ENCODE results near the gene HSDL2. TPM values are rescaled to one million over a fixed set of nuclear protein-coding genes. Genes with fewer than 3 reads are reported as not detected.
A peak's percentile ranks its signal among the peaks of the same experiment; 100 is the strongest.
"Not testable (repeated sequence)": the region's sequence is repeated elsewhere in the genome, so short reads cannot be mapped to it uniquely, and the experiment has no call there.

Gene HSDL2
- total and polyA plus RNA-seq, 3 experiments from 2014 or later: 14.9 to 17.9 (median 17.0) TPM

DNA sequence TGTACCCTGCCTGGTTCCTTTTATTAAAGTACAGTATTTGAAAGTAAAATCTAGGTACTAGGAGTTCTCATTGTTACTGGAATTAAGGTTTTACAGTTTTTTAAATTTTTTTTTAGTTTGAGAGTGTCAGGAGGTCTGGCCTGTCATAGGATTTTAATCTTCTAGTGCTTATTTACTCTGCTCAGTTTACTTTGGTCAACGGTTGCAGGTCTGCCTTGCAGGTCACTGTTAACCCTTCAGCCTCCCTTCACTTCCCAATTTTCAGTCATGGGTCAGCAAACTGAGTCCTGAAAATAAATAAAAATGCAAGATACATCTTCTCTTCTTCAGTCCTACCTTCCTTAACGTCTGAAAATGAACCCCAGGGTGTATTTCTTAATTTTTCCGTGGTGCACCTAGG, 27.7 kb upstream of the HSDL2 start:
- no peak overlapping the region for H3K27ac ChIP-seq (ENCODE audit: low read depth, low read length)
- H3K4me1 Mint-ChIP-seq: peaks cover 11 to 19% (median 15%) of the 10 kb centered on the region in 3 donors
- POLR2A ChIA-PET: interaction anchor here (0.6 kb wide), 1 partner anchor 129 kb away, joined by 4 read pairs; no protein-coding TSS in a partner anchor
- no peak for DNase-seq
- H3K4me1 ChIP-seq (ENCODE audit: insufficient read depth, low read length): peaks cover 6% of the 10 kb centered on the region
- H3K9me3 ChIP-seq (ENCODE audit: low read length): no peaks in the 10 kb centered on the region
- H3K27me3 Mint-ChIP-seq: peaks cover 10 to 18% of the 10 kb centered on the region in 2 donors
- H3K36me3 ChIP-seq (ENCODE audit: insufficient read depth, low read length): no peaks in the 10 kb centered on the region
- no peak overlapping the region for H3K27ac Mint-ChIP-seq
- H3K4me3 Mint-ChIP-seq: no peak overlapping the region
- no peaks in the 10 kb centered on the region for H3K36me3 Mint-ChIP-seq
- CTCF ChIA-PET: interaction anchor here (1.0 to 1.3 kb wide), 2 partner anchors 9 to 15 kb away, joined by 3 to 4 read pairs; no protein-coding TSS in a partner anchor
- no peaks in the 10 kb centered on the region for H3K27me3 ChIP-seq (ENCODE audit: insufficient read depth, low read length, poor library complexity, severe bottlenecking)
- H3K9me3 Mint-ChIP-seq: no peaks in the 10 kb centered on the region
- H3K4me3 ChIP-seq (ENCODE audit: low read length): no peak overlapping the region

DNA sequence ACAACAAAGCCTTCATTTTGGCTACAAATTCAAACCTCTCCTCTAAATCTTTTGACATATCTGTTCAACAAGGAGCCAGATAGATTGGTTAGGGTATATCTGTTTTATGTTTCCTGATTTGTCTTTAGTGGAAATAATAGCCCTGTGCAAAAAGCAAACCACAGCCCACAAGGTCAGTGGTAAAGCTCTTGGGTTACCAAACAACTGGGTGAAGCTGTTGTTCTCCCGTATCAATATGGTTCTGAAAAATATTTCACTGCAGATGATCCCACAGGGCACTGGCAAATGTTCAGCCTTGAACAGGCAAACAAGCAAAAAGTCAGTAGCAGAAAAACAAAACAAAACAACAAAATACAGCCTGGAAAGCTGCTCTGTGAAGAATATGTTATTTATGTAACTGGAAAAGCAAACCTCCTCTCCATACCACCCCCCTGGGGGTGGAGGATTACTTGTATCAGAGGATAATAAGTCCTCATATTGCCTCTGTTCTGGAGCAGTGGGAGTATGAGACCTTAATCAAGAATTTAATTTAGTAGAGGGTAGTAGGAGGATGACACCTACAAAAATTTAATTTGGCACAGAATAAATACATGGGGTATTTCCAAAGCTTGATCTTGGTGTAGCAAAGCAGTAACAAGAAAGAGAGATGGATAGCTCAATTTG, 25.7 kb upstream of the HSDL2 start:
- Histone ChIP-seq H3K9me3 (ENCODE audit: low read length) (no peaks in the 10 kb centered on the region), H3K27ac (ENCODE audit: low read depth, low read length) (no peak overlapping the region), H3K27me3 (ENCODE audit: insufficient read depth, low read length, poor library complexity, severe bottlenecking) (no peaks in the 10 kb centered on the region), H3K4me3 (ENCODE audit: low read length) (no peak overlapping the region), H3K36me3 (ENCODE audit: insufficient read depth, low read length) (no peaks in the 10 kb centered on the region), H3K4me1 (ENCODE audit: insufficient read depth, low read length) (no peaks in the 10 kb centered on the region)
- peaks cover 0 to 5% (median 0%) of the 10 kb centered on the region in 3 donors for H3K4me1 Mint-ChIP-seq
- H3K4me3 Mint-ChIP-seq: no peak overlapping the region
- peaks cover 8 to 11% of the 10 kb centered on the region in 2 donors for H3K27me3 Mint-ChIP-seq
- peaks cover 0 to 1% (median 0%) of the 10 kb centered on the region in 3 donors for H3K36me3 Mint-ChIP-seq
- no peak for DNase-seq
- no peaks in the 10 kb centered on the region for H3K9me3 Mint-ChIP-seq
- CTCF ChIA-PET: interaction anchor here (2.3 kb wide), 1 partner anchor 241 kb away, joined by 6 read pairs; no protein-coding TSS in a partner anchor
- POLR2A ChIA-PET: no interaction called here
- H3K27ac Mint-ChIP-seq: no peak overlapping the region

GRCh38 chr9:112355427-112355897, 24.4 kb upstream of the HSDL2 start:
- Histone ChIP-seq H3K4me3 (ENCODE audit: low read length) (no peak overlapping the region), H3K27ac (ENCODE audit: low read depth, low read length) (no peak overlapping the region), H3K36me3 (ENCODE audit: insufficient read depth, low read length) (no peaks in the 10 kb centered on the region), H3K27me3 (ENCODE audit: insufficient read depth, low read length, poor library complexity, severe bottlenecking) (no peaks in the 10 kb centered on the region), H3K9me3 (ENCODE audit: low read length) (no peaks in the 10 kb centered on the region), H3K4me1 (ENCODE audit: insufficient read depth, low read length) (no peaks in the 10 kb centered on the region)
- CTCF ChIA-PET: interaction anchor here (0.9 to 2.3 kb wide), 2 partner anchors 242 to 253 kb away, joined by 3 to 6 read pairs; no protein-coding TSS in a partner anchor
- Mint-ChIP-seq H3K27ac (no peak overlapping the region), H3K9me3 (no peaks in the 10 kb centered on the region), H3K36me3 (peaks cover 0 to 1% (median 0%) of the 10 kb centered on the region in 3 donors), H3K4me1 (peaks cover 0 to 5% (median 0%) of the 10 kb centered on the region in 3 donors), H3K27me3 (peaks cover 8 to 11% of the 10 kb centered on the region in 2 donors), H3K4me3 (no peak overlapping the region)
- POLR2A ChIA-PET: no interaction called here
- DNase-seq: no peak

- Mint-ChIP-seq H3K4me1 (peaks cover 2 to 5% (median 4%) of the 10 kb centered on the region in 3 donors), H3K27me3 (peaks cover 13% of the 10 kb centered on the region in 2 donors), H3K36me3 (peaks cover 0 to 1% (median 0%) of the 10 kb centered on the region in 3 donors), H3K9me3 (no peaks in the 10 kb centered on the region), H3K4me3 (no peak overlapping the region), H3K27ac (no peak overlapping the region)
- H3K27ac ChIP-seq (ENCODE audit: low read depth, low read length): no peak overlapping the region
- no peak for DNase-seq
- no peaks in the 10 kb centered on the region for H3K36me3 ChIP-seq (ENCODE audit: insufficient read depth, low read length)
- POLR2A ChIA-PET: interaction anchor here (1.7 kb wide), 1 partner anchor 27 kb away, joined by 4 read pairs; the partner anchor contains the start of gene PTBP3
- no peaks in the 10 kb centered on the region for H3K9me3 ChIP-seq (ENCODE audit: low read length)
- H3K27me3 ChIP-seq (ENCODE audit: insufficient read depth, low read length, poor library complexity, severe bottlenecking): no peaks in the 10 kb centered on the region
- H3K4me1 ChIP-seq (ENCODE audit: insufficient read depth, low read length): no peaks in the 10 kb centered on the region
- CTCF ChIA-PET: interaction anchor here (0.7 to 3.7 kb wide), 16 partner anchors 9 to 601 kb away, joined by 3 to 29 read pairs (median 4); partner anchors contain the start of gene HSDL2
- no peak overlapping the region for H3K4me3 ChIP-seq (ENCODE audit: low read length)
Observed at GRCh38 chr9:112360047-112360804, 19.7 kb upstream of the HSDL2 start.

GRCh38 chr9:112361601-112362000, 18.3 kb upstream of the HSDL2 start:
- Mint-ChIP-seq H3K27me3 (peaks cover 8 to 12% of the 10 kb centered on the region in 2 donors), H3K9me3 (peaks cover 0 to 5% (median 0%) of the 10 kb centered on the region in 5 donors), H3K4me3 (no peak overlapping the region), H3K27ac (no peak overlapping the region), H3K36me3 (peaks cover 0 to 1% (median 0%) of the 10 kb centered on the region in 3 donors), H3K4me1 (peaks cover 2 to 4% (median 3%) of the 10 kb centered on the region in 3 donors)
- Histone ChIP-seq H3K36me3 (ENCODE audit: insufficient read depth, low read length) (no peaks in the 10 kb centered on the region), H3K27ac (ENCODE audit: low read depth, low read length) (no peak overlapping the region), H3K4me3 (ENCODE audit: low read length) (no peak overlapping the region), H3K27me3 (ENCODE audit: insufficient read depth, low read length, poor library complexity, severe bottlenecking) (no peaks in the 10 kb centered on the region), H3K9me3 (ENCODE audit: low read length) (no peaks in the 10 kb centered on the region), H3K4me1 (ENCODE audit: insufficient read depth, low read length) (no peaks in the 10 kb centered on the region)
- ChIA-PET CTCF (interaction anchor here (0.9 to 3.7 kb wide), 20 partner anchors 10 to 432 kb away, joined by 3 to 29 read pairs (median 5); partner anchors contain the start of gene HSDL2), POLR2A (interaction anchor here (1.7 kb wide), 1 partner anchor 28 kb away, joined by 4 read pairs; the partner anchor contains the start of gene PTBP3)
- DNase-seq: peak in 2 of 5 donors; percentile 28 to 41

DNA sequence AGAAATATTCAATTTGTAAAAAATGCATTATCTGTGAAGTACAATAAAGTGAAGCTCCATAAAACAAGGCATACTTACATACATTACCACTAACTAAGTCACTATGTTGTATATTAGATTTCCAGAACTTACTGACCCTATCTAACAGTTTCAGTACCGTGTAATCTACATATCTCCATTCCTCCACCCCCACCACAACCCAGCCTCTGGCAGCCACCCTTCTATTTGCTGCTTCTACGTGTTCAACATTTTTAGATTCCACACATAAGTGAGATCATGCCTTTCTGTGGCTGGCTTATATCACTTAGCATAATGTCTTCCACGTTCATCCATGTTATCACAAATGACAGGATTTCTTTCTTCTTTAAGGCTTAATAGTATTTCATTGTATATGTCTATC, 15.1 kb upstream of the HSDL2 start:
- no peaks in the 10 kb centered on the region for H3K36me3 ChIP-seq (ENCODE audit: insufficient read depth, low read length)
- CTCF ChIA-PET: interaction anchor here (1.6 kb wide), 1 partner anchor 14 kb away, joined by 4 read pairs; no protein-coding TSS in a partner anchor

DNA sequence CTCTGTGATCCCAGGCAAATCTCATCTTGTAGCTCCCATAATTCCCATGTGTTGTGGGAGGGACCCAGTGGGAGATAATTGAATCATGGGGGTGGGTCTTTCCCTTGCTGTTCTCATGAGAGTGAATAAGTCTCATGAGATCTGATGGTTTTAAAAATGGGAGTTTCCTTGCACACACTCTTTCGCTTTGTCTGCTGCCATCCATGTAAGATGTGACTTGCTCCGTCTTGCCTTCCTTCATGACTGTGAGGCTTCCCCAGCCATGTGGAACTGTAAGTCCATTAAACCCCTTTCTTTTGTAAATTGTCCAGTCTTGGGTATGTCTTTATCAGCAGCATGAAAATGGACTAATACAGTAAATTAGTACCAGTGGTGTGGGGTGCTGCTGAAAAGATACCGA, 14.7 kb upstream of the HSDL2 start:
- H3K9me3 ChIP-seq (ENCODE audit: low read length); H3K4me1 Mint-ChIP-seq; H3K36me3 ChIP-seq (ENCODE audit: insufficient read depth, low read length); H3K4me3 ChIP-seq (ENCODE audit: low read length); POLR2A ChIA-PET; DNase-seq; H3K27ac Mint-ChIP-seq; H3K4me3 Mint-ChIP-seq; H3K27me3 ChIP-seq (ENCODE audit: insufficient read depth, low read length, poor library complexity, severe bottlenecking); H3K4me1 ChIP-seq (ENCODE audit: insufficient read depth, low read length); H3K27ac ChIP-seq (ENCODE audit: low read depth, low read length); H3K36me3 Mint-ChIP-seq: not testable (repeated sequence)
- peaks cover 5 to 17% (median 11%) of the 10 kb centered on the region in 5 donors for H3K9me3 Mint-ChIP-seq
- peaks cover 5 to 11% of the 10 kb centered on the region in 2 donors for H3K27me3 Mint-ChIP-seq
- CTCF ChIA-PET: interaction anchor here (1.6 kb wide), 1 partner anchor 15 kb away, joined by 4 read pairs; no protein-coding TSS in a partner anchor

More for the DNA sequence above, 15.1 kb upstream of the HSDL2 start:
- POLR2A ChIA-PET: no interaction called here
- H3K4me3 ChIP-seq (ENCODE audit: low read length): no peak overlapping the region
- H3K27ac ChIP-seq (ENCODE audit: low read depth, low read length): no peak overlapping the region
- H3K4me3 Mint-ChIP-seq: no peak overlapping the region
- H3K27me3 ChIP-seq (ENCODE audit: insufficient read depth, low read length, poor library complexity, severe bottlenecking): no peaks in the 10 kb centered on the region
- peaks cover 0 to 14% (median 11%) of the 10 kb centered on the region in 5 donors for H3K9me3 Mint-ChIP-seq
- no peak for DNase-seq
- peaks cover 2 to 4% (median 3%) of the 10 kb centered on the region in 3 donors for H3K4me1 Mint-ChIP-seq
- no peak overlapping the region for H3K27ac Mint-ChIP-seq
- peaks cover 5 to 11% of the 10 kb centered on the region in 2 donors for H3K27me3 Mint-ChIP-seq
- no peaks in the 10 kb centered on the region for H3K9me3 ChIP-seq (ENCODE audit: low read length)
- H3K36me3 Mint-ChIP-seq: peaks cover 2 to 10% (median 3%) of the 10 kb centered on the region in 3 donors
- H3K4me1 ChIP-seq (ENCODE audit: insufficient read depth, low read length): no peaks in the 10 kb centered on the region

All from CD8-positive, alpha-beta memory T cell (primary cell).